ENCODE results near the gene FAM184A. TPM values are rescaled to one million over a fixed set of nuclear protein-coding genes. Genes with fewer than 3 reads are reported as not detected.
"Not testable (repeated sequence)": the region's sequence is repeated elsewhere in the genome, so short reads cannot be mapped to it uniquely, and the experiment has no call there.

Gene FAM184A
- total RNA-seq, 3 donors from 2014 or later, result 8.6 to 10.9 (median 10.4) TPM

- DNase-seq (no peak), ATAC-seq (no peak)
- no peaks in the 10 kb centered on the region for H3K4me1 Mint-ChIP-seq (ENCODE audit: low read depth)
- no peak overlapping the region for H3K4me3 Mint-ChIP-seq
- no peaks in the 10 kb centered on the region for H3K9me3 Mint-ChIP-seq
- H3K36me3 Mint-ChIP-seq (ENCODE audit: insufficient read depth), result peaks cover 7% of the 10 kb centered on the region
- H3K27me3 Mint-ChIP-seq (ENCODE audit: low read depth), result no peaks in the 10 kb centered on the region
These were observed 51.0 kb downstream of the FAM184A start for GRCh38 chr6:119027465-119027864.

- Mint-ChIP-seq H3K36me3 (ENCODE audit: insufficient read depth) (peaks cover 7% of the 10 kb centered on the region), H3K4me1 (ENCODE audit: low read depth) (no peaks in the 10 kb centered on the region), H3K27me3 (ENCODE audit: low read depth) (no peaks in the 10 kb centered on the region), H3K9me3 (no peaks in the 10 kb centered on the region), H3K4me3 (no peak overlapping the region)
- DNase-seq (no peak), ATAC-seq (no peak)
These were observed 51.6 kb downstream of the FAM184A start for GRCh38 chr6:119026822-119027221.

- no peaks in the 10 kb centered on the region for H3K9me3 Mint-ChIP-seq
- H3K27me3 Mint-ChIP-seq (ENCODE audit: low read depth), result no peaks in the 10 kb centered on the region
- no peak for DNase-seq
- ATAC-seq, result no peak
- H3K36me3 Mint-ChIP-seq (ENCODE audit: insufficient read depth), result peaks cover 7% of the 10 kb centered on the region
- H3K4me1 Mint-ChIP-seq (ENCODE audit: low read depth), result no peaks in the 10 kb centered on the region
- H3K4me3 Mint-ChIP-seq, result no peak overlapping the region
These were observed 52.7 kb downstream of the FAM184A start for GRCh38 chr6:119025793-119026192.

GRCh38 chr6:119024111-119024510 lies 54.4 kb downstream of the FAM184A start:
- ATAC-seq (no peak), DNase-seq (no peak)
- Mint-ChIP-seq H3K4me3 (no peak overlapping the region), H3K27me3 (ENCODE audit: low read depth) (no peaks in the 10 kb centered on the region), H3K36me3 (ENCODE audit: insufficient read depth) (peaks cover 10% of the 10 kb centered on the region), H3K4me1 (ENCODE audit: low read depth) (no peaks in the 10 kb centered on the region), H3K9me3 (no peaks in the 10 kb centered on the region)

GRCh38 chr6:119022796-119023195 lies 55.7 kb downstream of the FAM184A start:
- Mint-ChIP-seq H3K4me3 (no peak overlapping the region), H3K4me1 (ENCODE audit: low read depth) (no peaks in the 10 kb centered on the region), H3K9me3 (no peaks in the 10 kb centered on the region), H3K27me3 (ENCODE audit: low read depth) (no peaks in the 10 kb centered on the region), H3K36me3 (ENCODE audit: insufficient read depth) (peaks cover 10% of the 10 kb centered on the region)
- ATAC-seq, result no peak
- no peak for DNase-seq

- no peak overlapping the region for H3K4me3 Mint-ChIP-seq
- H3K27me3 Mint-ChIP-seq (ENCODE audit: low read depth), result no peaks in the 10 kb centered on the region
These were observed 57.6 kb downstream of the FAM184A start for GRCh38 chr6:119020597-119021561.

GRCh38 chr6:119015165-119015564 lies 63.3 kb downstream of the FAM184A start:
- ATAC-seq; H3K4me1 Mint-ChIP-seq (ENCODE audit: low read depth): not testable (repeated sequence)

More at GRCh38 chr6:119020597-119021561, 57.6 kb downstream of the FAM184A start:
- no peak for DNase-seq
- ATAC-seq, result no peak
- Mint-ChIP-seq H3K9me3 (no peaks in the 10 kb centered on the region), H3K36me3 (ENCODE audit: insufficient read depth) (peaks cover 19% of the 10 kb centered on the region), H3K4me1 (ENCODE audit: low read depth) (no peaks in the 10 kb centered on the region)

GRCh38 chr6:119012521-119012920 lies 65.9 kb downstream of the FAM184A start:
- ATAC-seq, result no peak

More at GRCh38 chr6:119015165-119015564, 63.3 kb downstream of the FAM184A start:
- H3K4me3 Mint-ChIP-seq; DNase-seq; H3K27me3 Mint-ChIP-seq (ENCODE audit: low read depth); H3K9me3 Mint-ChIP-seq: not testable (repeated sequence)
- H3K36me3 Mint-ChIP-seq (ENCODE audit: insufficient read depth), result peaks cover 17% of the 10 kb centered on the region

GRCh38 chr6:119009266-119009665 lies 69.2 kb downstream of the FAM184A start:
- not testable (repeated sequence) for DNase-seq

More at GRCh38 chr6:119012521-119012920, 65.9 kb downstream of the FAM184A start:
- no peaks in the 10 kb centered on the region for H3K27me3 Mint-ChIP-seq (ENCODE audit: low read depth)
- H3K4me1 Mint-ChIP-seq (ENCODE audit: low read depth), result no peaks in the 10 kb centered on the region
- peaks cover 31% of the 10 kb centered on the region for H3K36me3 Mint-ChIP-seq (ENCODE audit: insufficient read depth)
- no peak for DNase-seq
- no peak overlapping the region for H3K4me3 Mint-ChIP-seq
- H3K9me3 Mint-ChIP-seq, result peaks cover 11% of the 10 kb centered on the region

GRCh38 chr6:119006974-119007373 lies 71.5 kb downstream of the FAM184A start:
- no peaks in the 10 kb centered on the region for H3K4me1 Mint-ChIP-seq (ENCODE audit: low read depth)
- peaks cover 11% of the 10 kb centered on the region for H3K9me3 Mint-ChIP-seq
- DNase-seq, result no peak
- H3K36me3 Mint-ChIP-seq (ENCODE audit: insufficient read depth), result peaks cover 20% of the 10 kb centered on the region
- ATAC-seq, result no peak
- H3K27me3 Mint-ChIP-seq (ENCODE audit: low read depth), result no peaks in the 10 kb centered on the region
- H3K4me3 Mint-ChIP-seq, result no peak overlapping the region

More at GRCh38 chr6:119009266-119009665, 69.2 kb downstream of the FAM184A start:
- Mint-ChIP-seq H3K36me3 (ENCODE audit: insufficient read depth) (peaks cover 19% of the 10 kb centered on the region), H3K9me3 (peaks cover 11% of the 10 kb centered on the region)
- H3K27me3 Mint-ChIP-seq (ENCODE audit: low read depth); H3K4me1 Mint-ChIP-seq (ENCODE audit: low read depth); H3K4me3 Mint-ChIP-seq; ATAC-seq: not testable (repeated sequence)

- Mint-ChIP-seq H3K4me3 (no peak overlapping the region), H3K36me3 (ENCODE audit: insufficient read depth) (peaks cover 9% of the 10 kb centered on the region), H3K4me1 (ENCODE audit: low read depth) (peaks cover 6% of the 10 kb centered on the region), H3K27me3 (ENCODE audit: low read depth) (no peaks in the 10 kb centered on the region), H3K9me3 (no peaks in the 10 kb centered on the region)
- ATAC-seq, result no peak
- no peak for DNase-seq
These were observed 76.4 kb downstream of the FAM184A start for GRCh38 chr6:119002069-119002468.

- ATAC-seq, result no peak
- no peaks in the 10 kb centered on the region for H3K9me3 Mint-ChIP-seq
- no peaks in the 10 kb centered on the region for H3K27me3 Mint-ChIP-seq (ENCODE audit: low read depth)
- DNase-seq, result no peak
- H3K36me3 Mint-ChIP-seq (ENCODE audit: insufficient read depth), result peaks cover 9% of the 10 kb centered on the region
- peaks cover 6% of the 10 kb centered on the region for H3K4me1 Mint-ChIP-seq (ENCODE audit: low read depth)
- no peak overlapping the region for H3K4me3 Mint-ChIP-seq
These were observed 78.9 kb downstream of the FAM184A start for GRCh38 chr6:118999494-119000040.

GRCh38 chr6:118997426-118997825 lies 81.0 kb downstream of the FAM184A start:
- ATAC-seq; DNase-seq; H3K4me1 Mint-ChIP-seq (ENCODE audit: low read depth); H3K27me3 Mint-ChIP-seq (ENCODE audit: low read depth); H3K9me3 Mint-ChIP-seq; H3K4me3 Mint-ChIP-seq: not testable (repeated sequence)
- peaks cover 12% of the 10 kb centered on the region for H3K36me3 Mint-ChIP-seq (ENCODE audit: insufficient read depth)

- Mint-ChIP-seq H3K27me3 (ENCODE audit: low read depth) (no peaks in the 10 kb centered on the region), H3K36me3 (ENCODE audit: insufficient read depth) (peaks cover 9% of the 10 kb centered on the region), H3K9me3 (no peaks in the 10 kb centered on the region), H3K4me3 (no peak overlapping the region), H3K4me1 (ENCODE audit: low read depth) (peaks cover 6% of the 10 kb centered on the region)
- DNase-seq, result no peak
- no peak for ATAC-seq
These were observed 82.1 kb downstream of the FAM184A start for GRCh38 chr6:118996289-118996820.
